ENCODE results near the gene LANCL2.

The LANCL2 gene

GRCh38 chr7:55432939-55433784 is 68.0 kb downstream of the LANCL2 start:
- H3K4me3 ChIP-seq (ENCODE audit: low read depth, low read length): no peak overlapping the region
- H3K9ac ChIP-seq (ENCODE audit: low read depth, low read length): no peak overlapping the region
- H3K4me1 ChIP-seq (ENCODE audit: control insufficient read depth, insufficient read depth, low read length): no peaks in the 10 kb centered on the region
- no peaks in the 10 kb centered on the region for H3K27me3 ChIP-seq (ENCODE audit: control insufficient read depth, insufficient read depth, low read length)
- no peaks in the 10 kb centered on the region for H3K36me3 ChIP-seq (ENCODE audit: control insufficient read depth, insufficient read depth, low read length)
- H3K9me3 ChIP-seq (ENCODE audit: control insufficient read depth, insufficient read depth, low read length): no peaks in the 10 kb centered on the region

DNA sequence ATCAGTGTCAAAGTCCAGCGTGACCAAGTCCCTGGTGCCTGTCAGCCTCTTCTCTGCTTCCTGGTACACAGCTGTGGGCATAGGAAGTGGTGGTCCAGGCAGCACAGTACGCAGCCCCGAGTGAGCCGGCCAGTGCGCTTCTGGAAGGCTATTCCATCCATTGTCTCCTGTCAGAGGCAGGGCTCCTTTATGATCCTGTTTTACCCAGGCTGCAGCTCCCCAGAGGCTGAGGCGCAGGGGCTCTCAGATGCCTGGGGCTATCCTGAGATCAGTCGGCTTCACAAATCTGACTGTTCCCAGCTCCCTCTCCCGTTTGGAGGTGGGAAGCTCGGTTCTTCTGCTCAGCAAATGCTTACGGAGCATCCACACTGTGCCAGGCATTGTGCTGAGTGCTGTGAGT is 70.3 kb downstream of the LANCL2 start:
- Histone ChIP-seq H3K4me3 (ENCODE audit: low read depth, low read length) (no peak overlapping the region), H3K27me3 (ENCODE audit: control insufficient read depth, insufficient read depth, low read length) (no peaks in the 10 kb centered on the region), H3K36me3 (ENCODE audit: control insufficient read depth, insufficient read depth, low read length) (no peaks in the 10 kb centered on the region), H3K9ac (ENCODE audit: low read depth, low read length) (no peak overlapping the region), H3K9me3 (ENCODE audit: control insufficient read depth, insufficient read depth, low read length) (no peaks in the 10 kb centered on the region), H3K4me1 (ENCODE audit: control insufficient read depth, insufficient read depth, low read length) (no peaks in the 10 kb centered on the region)

DNA sequence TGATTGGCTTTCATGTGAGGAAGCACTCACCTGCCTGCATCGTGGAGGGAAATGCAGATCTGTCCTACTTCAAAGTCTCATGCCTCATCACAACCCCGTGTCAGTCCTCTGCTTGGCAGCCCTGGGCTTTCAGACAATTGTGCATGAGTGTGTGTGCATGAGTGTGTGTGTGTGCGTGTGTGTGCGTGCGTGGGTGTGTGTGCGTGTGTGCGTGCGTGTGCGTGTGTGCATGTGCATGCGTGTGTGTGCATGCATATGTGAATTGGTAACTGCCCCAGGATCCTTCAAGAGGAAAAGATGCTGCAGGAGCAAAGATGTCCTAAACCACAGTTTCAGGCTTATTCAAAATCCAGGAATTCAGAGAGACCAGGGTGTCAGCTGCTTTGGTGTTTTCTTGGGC is 71.3 kb downstream of the LANCL2 start:
- Histone ChIP-seq H3K36me3 (ENCODE audit: control insufficient read depth, insufficient read depth, low read length) (no peaks in the 10 kb centered on the region), H3K4me3 (ENCODE audit: low read depth, low read length) (no peak overlapping the region), H3K9ac (ENCODE audit: low read depth, low read length) (no peak overlapping the region), H3K9me3 (ENCODE audit: control insufficient read depth, insufficient read depth, low read length) (no peaks in the 10 kb centered on the region), H3K4me1 (ENCODE audit: control insufficient read depth, insufficient read depth, low read length) (no peaks in the 10 kb centered on the region), H3K27me3 (ENCODE audit: control insufficient read depth, insufficient read depth, low read length) (no peaks in the 10 kb centered on the region)

GRCh38 chr7:55437375-55437774 is 72.2 kb downstream of the LANCL2 start:
- H3K9ac ChIP-seq (ENCODE audit: low read depth, low read length): no peak overlapping the region

DNA sequence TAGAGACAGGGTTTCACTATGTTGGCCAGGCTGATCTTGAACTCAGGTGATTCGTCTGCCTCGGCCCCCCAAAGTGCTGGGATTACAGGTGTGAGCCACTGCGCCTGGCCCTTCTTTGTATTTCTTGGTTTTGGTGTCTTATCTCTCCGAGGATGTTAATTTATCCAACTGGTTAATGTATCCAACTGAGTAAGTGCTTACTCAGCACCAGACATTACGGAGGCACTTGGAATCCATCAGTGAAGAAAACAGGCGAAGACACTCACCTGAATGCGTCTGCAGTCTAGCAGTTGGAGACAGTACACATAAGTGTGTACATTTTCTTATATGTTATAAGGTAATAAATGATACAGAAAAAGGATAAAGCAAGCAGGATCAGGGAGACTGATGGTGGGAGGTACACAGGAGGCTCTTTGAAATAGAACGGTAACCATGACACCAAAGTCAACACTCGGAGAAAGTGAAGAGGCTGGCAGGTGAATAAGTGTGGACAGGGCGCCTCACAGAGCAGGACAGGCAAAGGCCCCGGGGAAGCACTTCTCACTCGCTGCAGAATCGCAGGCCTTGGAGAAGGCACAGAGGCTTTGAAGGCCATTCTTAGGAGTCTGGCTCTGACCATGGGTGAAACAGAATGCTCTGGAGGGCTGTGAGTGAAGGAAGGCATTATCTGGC is 73.1 kb downstream of the LANCL2 start:
- Histone ChIP-seq H3K9me3 (ENCODE audit: control insufficient read depth, insufficient read depth, low read length) (no peaks in the 10 kb centered on the region), H3K9ac (ENCODE audit: low read depth, low read length) (no peak overlapping the region), H3K36me3 (ENCODE audit: control insufficient read depth, insufficient read depth, low read length) (no peaks in the 10 kb centered on the region), H3K27me3 (ENCODE audit: control insufficient read depth, insufficient read depth, low read length) (no peaks in the 10 kb centered on the region), H3K4me3 (ENCODE audit: low read depth, low read length) (no peak overlapping the region), H3K4me1 (ENCODE audit: control insufficient read depth, insufficient read depth, low read length) (no peaks in the 10 kb centered on the region)

More at GRCh38 chr7:55437375-55437774, 72.2 kb downstream of the LANCL2 start:
- H3K4me3 ChIP-seq (ENCODE audit: low read depth, low read length): no peak overlapping the region
- no peaks in the 10 kb centered on the region for H3K4me1 ChIP-seq (ENCODE audit: control insufficient read depth, insufficient read depth, low read length)
- no peaks in the 10 kb centered on the region for H3K9me3 ChIP-seq (ENCODE audit: control insufficient read depth, insufficient read depth, low read length)
- H3K36me3 ChIP-seq (ENCODE audit: control insufficient read depth, insufficient read depth, low read length): no peaks in the 10 kb centered on the region
- H3K27me3 ChIP-seq (ENCODE audit: control insufficient read depth, insufficient read depth, low read length): no peaks in the 10 kb centered on the region

DNA sequence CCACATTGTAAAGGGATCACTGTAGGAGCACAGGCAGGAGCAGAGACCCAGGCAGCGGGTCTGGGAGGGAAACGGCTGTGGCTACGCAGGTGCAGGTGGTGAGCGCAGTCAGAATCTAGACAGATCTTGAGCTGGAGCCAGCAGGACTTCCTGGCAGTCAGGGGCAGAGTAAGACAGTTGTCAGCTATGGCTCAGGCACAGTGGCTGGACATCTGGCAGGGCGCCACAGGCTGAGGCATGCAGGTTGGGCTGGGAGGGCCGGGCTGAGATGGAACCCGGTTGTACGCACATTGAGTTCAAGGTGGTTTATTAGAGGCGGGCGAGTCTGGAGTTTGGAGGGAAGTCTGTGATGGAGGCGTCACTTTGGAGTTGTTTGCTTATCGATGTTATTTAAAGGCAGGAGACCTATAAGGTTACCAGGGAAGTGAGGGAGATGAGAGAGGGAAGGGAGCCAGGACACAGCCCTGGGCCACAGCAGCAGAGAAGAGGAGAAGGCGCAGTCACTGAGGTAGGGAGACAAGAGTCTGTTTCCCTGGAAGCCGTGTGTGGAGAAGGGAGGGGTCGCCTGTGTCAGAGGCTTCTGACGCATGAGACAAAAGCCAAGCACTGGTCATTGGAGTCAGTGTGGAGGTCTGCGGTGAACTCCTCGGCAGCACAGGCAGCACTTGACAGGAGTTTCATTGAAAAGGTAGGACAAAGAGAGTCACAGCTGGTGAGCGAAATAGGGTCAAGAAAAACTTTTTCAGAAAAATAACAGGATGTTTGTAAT is 73.8 kb downstream of the LANCL2 start:
- H3K4me3 ChIP-seq (ENCODE audit: low read depth, low read length): no peak overlapping the region
- no peaks in the 10 kb centered on the region for H3K27me3 ChIP-seq (ENCODE audit: control insufficient read depth, insufficient read depth, low read length)
- no peaks in the 10 kb centered on the region for H3K9me3 ChIP-seq (ENCODE audit: control insufficient read depth, insufficient read depth, low read length)
- no peaks in the 10 kb centered on the region for H3K4me1 ChIP-seq (ENCODE audit: control insufficient read depth, insufficient read depth, low read length)
- H3K9ac ChIP-seq (ENCODE audit: low read depth, low read length): no peak overlapping the region
- H3K36me3 ChIP-seq (ENCODE audit: control insufficient read depth, insufficient read depth, low read length): no peaks in the 10 kb centered on the region

GRCh38 chr7:55439627-55440026 is 74.5 kb downstream of the LANCL2 start:
- Histone ChIP-seq H3K9me3 (ENCODE audit: control insufficient read depth, insufficient read depth, low read length) (no peaks in the 10 kb centered on the region), H3K4me3 (ENCODE audit: low read depth, low read length) (no peak overlapping the region), H3K4me1 (ENCODE audit: control insufficient read depth, insufficient read depth, low read length) (no peaks in the 10 kb centered on the region), H3K36me3 (ENCODE audit: control insufficient read depth, insufficient read depth, low read length) (no peaks in the 10 kb centered on the region), H3K9ac (ENCODE audit: low read depth, low read length) (no peak overlapping the region), H3K27me3 (ENCODE audit: control insufficient read depth, insufficient read depth, low read length) (no peaks in the 10 kb centered on the region)

- Histone ChIP-seq H3K4me3 (ENCODE audit: low read depth, low read length) (no peak overlapping the region), H3K36me3 (ENCODE audit: control insufficient read depth, insufficient read depth, low read length) (no peaks in the 10 kb centered on the region), H3K9ac (ENCODE audit: low read depth, low read length) (no peak overlapping the region), H3K27me3 (ENCODE audit: control insufficient read depth, insufficient read depth, low read length) (no peaks in the 10 kb centered on the region), H3K9me3 (ENCODE audit: control insufficient read depth, insufficient read depth, low read length) (no peaks in the 10 kb centered on the region), H3K4me1 (ENCODE audit: control insufficient read depth, insufficient read depth, low read length) (no peaks in the 10 kb centered on the region)
Measured at GRCh38 chr7:55440040-55440690, 75.0 kb downstream of the LANCL2 start.

DNA sequence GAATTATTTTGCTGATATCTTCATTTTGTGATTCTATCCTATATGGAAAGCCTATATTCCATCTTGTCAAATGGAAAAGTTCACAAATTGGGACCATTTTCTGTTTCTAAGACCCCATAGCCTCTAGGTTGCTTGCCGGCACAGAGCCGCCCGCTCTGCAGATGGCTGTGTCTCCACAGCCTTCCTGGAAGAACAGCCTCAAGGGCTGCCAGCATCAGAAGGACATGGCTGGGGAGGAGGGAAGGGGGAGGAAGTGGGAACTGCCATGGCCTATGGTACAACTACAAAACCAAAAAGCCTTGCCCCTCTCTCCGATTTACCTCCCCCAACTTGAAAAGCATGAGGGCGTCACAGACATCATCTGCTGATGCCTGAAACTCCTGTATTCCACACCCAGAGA is 75.9 kb downstream of the LANCL2 start:
- Histone ChIP-seq H3K9ac (ENCODE audit: low read depth, low read length) (no peak overlapping the region), H3K9me3 (ENCODE audit: control insufficient read depth, insufficient read depth, low read length) (no peaks in the 10 kb centered on the region), H3K4me3 (ENCODE audit: low read depth, low read length) (no peak overlapping the region)

GRCh38 chr7:55441774-55442522 is 76.8 kb downstream of the LANCL2 start:
- Histone ChIP-seq H3K27me3 (ENCODE audit: control insufficient read depth, insufficient read depth, low read length) (no peaks in the 10 kb centered on the region), H3K4me3 (ENCODE audit: low read depth, low read length) (no peak overlapping the region), H3K4me1 (ENCODE audit: control insufficient read depth, insufficient read depth, low read length) (no peaks in the 10 kb centered on the region), H3K9me3 (ENCODE audit: control insufficient read depth, insufficient read depth, low read length) (no peaks in the 10 kb centered on the region), H3K36me3 (ENCODE audit: control insufficient read depth, insufficient read depth, low read length) (no peaks in the 10 kb centered on the region), H3K9ac (ENCODE audit: low read depth, low read length) (no peak overlapping the region)

More for the DNA sequence above, 75.9 kb downstream of the LANCL2 start:
- H3K36me3 ChIP-seq (ENCODE audit: control insufficient read depth, insufficient read depth, low read length): no peaks in the 10 kb centered on the region
- H3K27me3 ChIP-seq (ENCODE audit: control insufficient read depth, insufficient read depth, low read length): no peaks in the 10 kb centered on the region
- no peaks in the 10 kb centered on the region for H3K4me1 ChIP-seq (ENCODE audit: control insufficient read depth, insufficient read depth, low read length)

DNA sequence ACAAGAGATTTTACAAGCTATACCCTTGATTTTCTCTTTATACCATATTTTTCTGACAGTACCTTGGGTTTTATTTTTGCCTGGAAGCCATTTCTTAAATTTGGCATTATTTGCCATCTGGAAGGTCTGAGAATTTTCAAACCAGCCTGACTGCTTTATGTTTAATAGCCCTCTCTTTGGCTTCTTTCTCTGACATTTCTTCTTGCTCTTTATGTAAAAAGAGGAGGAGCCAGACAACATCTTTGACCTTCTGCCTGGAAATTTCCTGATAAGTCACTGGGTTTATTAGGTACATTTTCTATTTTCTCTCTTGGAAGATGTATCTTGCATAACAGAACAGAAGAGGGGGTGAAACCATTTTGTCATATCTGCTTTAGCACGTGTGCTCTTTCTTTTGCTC is 79.6 kb downstream of the LANCL2 start:
- no peaks in the 10 kb centered on the region for H3K4me1 ChIP-seq (ENCODE audit: control insufficient read depth, insufficient read depth, low read length)
- H3K27me3 ChIP-seq (ENCODE audit: control insufficient read depth, insufficient read depth, low read length): no peaks in the 10 kb centered on the region
- no peaks in the 10 kb centered on the region for H3K9me3 ChIP-seq (ENCODE audit: control insufficient read depth, insufficient read depth, low read length)
- no peak overlapping the region for H3K4me3 ChIP-seq (ENCODE audit: low read depth, low read length)
- H3K9ac ChIP-seq (ENCODE audit: low read depth, low read length): no peak overlapping the region
- H3K36me3 ChIP-seq (ENCODE audit: control insufficient read depth, insufficient read depth, low read length): no peaks in the 10 kb centered on the region
